ENCODE measurements around the gene TNS4.

Gene TNS4

GRCh38 chr17:40475234-40475908, 26.1 kb downstream of the TNS4 start:
- DNase-seq (ENCODE audit: low read depth in 3 of 3, low spot score in 1 of 3) = no peak

GRCh38 chr17:40474419-40475002, 26.9 kb downstream of the TNS4 start:
- DNase-seq (ENCODE audit: low read depth in 3 of 3, low spot score in 1 of 3) = no peak

DNA sequence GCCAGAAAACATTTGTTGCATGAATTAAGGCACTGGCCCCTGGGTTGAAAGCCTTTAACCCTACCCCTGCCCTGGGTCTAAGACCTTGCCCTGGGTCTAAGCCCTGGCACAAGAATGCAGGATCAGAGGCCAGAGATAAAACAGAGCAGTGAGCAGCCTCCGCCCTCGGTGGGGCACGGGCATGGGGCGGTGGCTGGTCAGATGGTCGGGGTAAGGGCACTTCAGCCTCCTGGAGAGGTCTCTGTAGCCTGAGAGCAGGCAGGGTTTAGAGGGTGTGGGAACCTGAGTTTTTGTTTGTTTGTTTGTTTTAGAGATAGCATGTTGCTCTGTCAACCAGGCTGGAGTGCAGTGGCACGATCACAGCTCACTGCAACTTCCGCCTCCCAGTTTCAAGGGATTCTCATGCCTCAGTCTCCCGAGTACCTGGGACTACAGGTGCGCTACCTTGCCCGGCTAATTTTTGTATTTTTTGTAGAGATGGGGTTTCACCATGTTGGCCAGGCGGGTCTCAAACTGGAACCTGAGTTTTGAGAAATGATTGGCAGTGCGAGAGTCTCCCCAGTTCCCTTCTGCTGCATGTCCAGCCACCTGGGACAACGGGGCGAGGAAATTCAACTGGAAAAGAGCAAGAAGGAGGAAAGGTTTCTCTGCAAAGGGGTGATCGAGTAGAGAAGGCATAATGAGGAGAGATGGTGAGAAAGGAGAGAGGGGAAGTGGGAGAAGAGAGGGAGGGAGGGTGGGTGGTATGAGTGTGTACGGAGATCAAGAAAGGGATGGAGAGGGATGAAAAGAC, 27.7 kb downstream of the TNS4 start:
- DNase-seq (ENCODE audit: low read depth in 3 of 3, low spot score in 1 of 3) = no peak

DNA sequence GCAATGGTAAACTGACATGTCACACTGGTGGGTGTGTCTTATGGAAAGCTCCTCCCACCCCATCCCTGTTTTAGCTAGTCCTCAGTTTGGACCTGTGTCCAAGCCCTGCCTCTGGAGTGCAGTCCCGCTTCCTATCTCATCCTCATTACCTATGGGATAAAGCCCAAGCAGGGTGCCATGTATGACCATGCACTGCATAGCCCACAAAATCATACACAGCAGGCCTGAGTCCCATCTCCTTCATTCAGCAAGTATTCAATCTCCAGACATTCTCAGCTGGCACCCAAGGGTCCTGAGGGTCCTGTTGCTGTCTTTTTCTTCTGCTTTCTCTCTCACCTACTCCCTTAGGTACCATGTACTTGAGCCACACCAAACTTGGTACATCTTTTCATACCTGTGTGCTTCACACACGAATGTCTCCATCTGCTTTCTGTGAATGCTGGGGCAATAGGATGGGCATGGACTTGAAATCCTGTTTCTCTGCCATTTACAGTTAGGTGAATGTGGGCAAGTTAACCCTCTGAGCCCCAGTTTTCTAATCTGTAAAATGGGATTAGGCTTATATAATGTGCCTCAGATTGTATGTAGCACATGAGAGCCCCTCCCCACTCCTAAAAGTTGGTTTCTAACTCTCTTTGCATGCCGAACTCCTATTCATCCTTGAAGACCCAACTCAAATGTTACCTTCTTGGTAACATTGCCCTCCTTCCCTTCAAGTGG, 28.5 kb downstream of the TNS4 start:
- no peak for DNase-seq (ENCODE audit: low read depth in 3 of 3, low spot score in 1 of 3)

DNA sequence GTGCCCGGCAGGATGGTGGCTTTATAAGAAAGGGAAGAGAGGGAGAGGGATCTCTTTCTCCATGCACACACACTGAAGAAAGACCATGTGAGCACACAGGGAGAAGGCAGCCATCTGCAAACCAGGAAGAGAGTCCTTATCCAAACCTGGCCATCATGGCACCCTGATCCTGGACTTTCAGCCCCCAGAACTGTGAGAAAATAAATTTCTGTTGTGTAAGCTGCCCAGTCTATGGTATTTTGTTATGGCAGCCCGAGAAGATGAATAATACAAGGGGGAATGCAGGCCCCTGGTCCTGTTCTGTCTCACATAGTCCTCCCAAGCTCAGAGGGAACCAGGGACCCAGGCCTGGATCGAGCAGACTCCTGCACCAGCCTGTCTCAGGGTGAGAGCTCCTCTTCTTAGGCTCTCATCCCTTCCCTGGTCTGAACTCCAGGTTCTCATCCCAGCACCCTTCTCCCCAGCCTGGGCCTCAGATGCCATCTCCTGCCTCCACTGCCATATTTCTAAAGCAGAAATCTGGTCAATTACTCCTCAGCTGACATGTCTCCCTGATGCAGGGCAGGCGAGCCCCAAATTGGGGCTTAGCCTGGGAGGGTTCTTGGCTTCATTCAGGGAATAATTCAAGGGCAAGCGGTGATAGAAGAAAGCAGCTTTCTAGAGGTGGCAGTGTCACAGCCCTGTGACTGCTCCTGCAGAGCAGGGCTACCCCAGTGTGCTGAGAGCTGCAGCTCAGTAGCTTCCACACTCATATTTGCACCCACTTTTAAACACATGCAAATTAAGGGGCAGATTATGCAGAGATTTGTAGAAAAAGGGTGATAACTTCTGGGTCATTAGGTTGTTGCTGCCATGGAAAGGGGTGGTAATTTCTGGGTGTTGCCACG, 29.3 kb downstream of the TNS4 start:
- no peak for DNase-seq (ENCODE audit: low read depth in 3 of 3, low spot score in 1 of 3)

- no peak for DNase-seq (ENCODE audit: low read depth in 3 of 3, low spot score in 1 of 3)
These were observed 30.2 kb downstream of the TNS4 start for GRCh38 chr17:40470932-40471828.

DNA sequence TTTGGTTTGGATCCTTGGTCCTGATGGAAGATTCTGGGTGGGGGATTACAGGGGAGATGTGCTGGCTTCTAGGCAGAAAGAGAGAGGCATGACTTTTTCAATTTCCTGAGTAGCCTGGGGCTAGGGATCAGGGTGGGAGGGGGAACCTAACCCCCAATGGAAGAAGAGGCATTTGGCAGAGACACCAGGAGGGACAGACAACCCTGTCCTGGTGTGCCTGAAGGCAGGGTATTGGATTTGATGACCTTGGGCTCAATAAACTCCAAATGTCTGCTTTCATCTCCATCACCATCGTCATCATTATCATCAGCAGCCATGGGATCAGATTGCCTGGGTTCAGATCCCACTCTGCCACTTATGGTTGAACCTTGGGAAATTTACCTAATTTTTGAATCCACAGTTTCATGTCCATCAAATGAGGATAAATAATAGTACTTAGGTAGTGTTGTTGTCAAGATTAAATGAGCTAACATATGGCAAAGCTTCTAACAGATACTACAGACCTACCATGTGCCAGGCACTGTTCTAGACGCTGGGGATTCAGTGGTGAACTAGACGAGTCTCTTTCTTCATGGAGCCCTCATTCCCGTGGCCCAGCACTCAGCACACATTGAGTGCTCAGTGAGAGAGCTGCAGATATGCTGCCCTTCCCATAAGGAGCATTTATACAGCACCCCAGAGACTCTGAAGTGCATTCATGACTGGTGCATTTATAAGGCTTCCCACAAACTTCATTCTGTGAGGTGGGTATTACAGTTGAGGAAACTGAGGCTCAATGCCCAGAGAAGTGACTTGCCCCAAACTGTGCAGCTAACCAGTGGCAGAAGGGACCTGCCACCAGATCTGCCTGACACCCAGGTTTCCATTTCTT, 31.4 kb downstream of the TNS4 start:
- DNase-seq (ENCODE audit: low read depth in 3 of 3, low spot score in 1 of 3) = no peak

GRCh38 chr17:40468560-40468959, 32.9 kb downstream of the TNS4 start:
- no peak for DNase-seq (ENCODE audit: low read depth in 3 of 3, low spot score in 1 of 3)

DNA sequence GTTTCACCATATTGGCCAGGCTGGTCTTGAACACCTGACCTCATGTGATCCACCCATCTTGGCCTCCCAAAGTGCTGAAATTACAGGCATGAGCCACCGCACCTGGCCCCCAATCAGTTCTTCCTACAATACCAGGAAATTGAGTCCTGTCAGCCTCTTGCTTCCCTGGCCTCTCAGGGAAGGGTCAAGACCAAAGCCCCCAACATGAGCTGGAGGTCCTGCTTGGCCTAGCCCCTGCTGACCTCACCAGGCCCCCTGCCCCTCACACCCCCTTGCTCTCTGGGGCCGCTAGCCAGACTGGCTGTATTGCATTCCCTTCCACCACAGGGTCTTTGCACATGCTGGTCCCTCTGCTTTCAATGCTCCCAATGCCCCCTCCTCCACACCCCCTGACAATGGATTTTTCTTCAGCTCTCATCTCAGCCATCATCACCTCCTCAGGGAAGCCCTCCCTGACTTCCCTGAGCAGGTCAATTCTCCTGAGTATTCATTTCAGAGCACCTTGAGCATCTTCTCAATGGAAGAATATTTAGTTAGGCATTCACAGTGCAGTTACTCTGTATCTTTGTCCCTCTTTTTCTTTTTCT, 34.0 kb downstream of the TNS4 start:
- DNase-seq (ENCODE audit: low read depth in 3 of 3, low spot score in 1 of 3) = no peak

GRCh38 chr17:40466298-40466971, 35.0 kb downstream of the TNS4 start:
- DNase-seq (ENCODE audit: low read depth in 3 of 3, low spot score in 1 of 3) = no peak

GRCh38 chr17:40464392-40464855, 37.0 kb downstream of the TNS4 start:
- no peak for DNase-seq (ENCODE audit: low read depth in 3 of 3, low spot score in 1 of 3)

GRCh38 chr17:40463122-40463550, 38.3 kb downstream of the TNS4 start:
- no peak for DNase-seq (ENCODE audit: low read depth in 3 of 3, low spot score in 1 of 3)

GRCh38 chr17:40462343-40463121, 38.9 kb downstream of the TNS4 start:
- no peak for DNase-seq (ENCODE audit: low read depth in 3 of 3, low spot score in 1 of 3)

GRCh38 chr17:40461732-40462342, 39.6 kb downstream of the TNS4 start:
- DNase-seq (ENCODE audit: low read depth in 3 of 3, low spot score in 1 of 3) = no peak

DNA sequence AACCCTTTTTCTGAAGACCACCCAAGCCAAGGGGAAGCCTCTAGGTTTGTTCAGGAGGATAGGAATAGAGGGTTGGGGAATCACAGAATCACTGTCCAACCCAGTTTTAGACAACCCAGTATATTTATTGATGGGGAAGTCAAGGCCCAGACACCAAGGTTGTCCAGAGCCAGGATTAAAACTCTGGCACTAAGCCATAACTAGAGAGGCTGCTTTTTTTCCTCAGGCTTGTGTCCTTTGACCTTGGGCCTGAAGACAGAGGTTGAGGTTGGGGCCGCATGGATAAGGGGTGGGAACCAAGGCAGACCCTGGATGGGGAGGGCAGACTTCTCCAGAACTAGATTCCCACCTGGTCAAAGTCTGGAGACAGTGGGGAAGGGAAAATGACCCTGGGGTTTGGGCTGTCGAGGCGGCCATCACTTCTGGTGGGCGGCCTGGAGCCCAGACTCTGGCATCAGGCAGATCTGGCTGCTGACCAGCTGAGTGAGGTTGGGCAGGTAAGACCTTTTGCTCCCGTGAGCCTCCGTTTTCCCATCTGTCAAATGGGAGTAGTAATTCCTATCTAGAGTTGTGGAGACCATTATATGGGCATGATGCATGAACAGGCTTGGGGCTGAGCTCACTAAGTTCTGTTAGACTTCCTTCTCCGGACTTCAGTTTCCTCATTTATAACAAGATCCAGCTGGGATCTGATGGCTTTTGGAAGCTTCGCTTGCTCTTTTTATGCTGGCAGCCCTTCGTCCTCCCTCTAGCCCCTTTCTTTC, 40.3 kb downstream of the TNS4 start:
- no peak for DNase-seq (ENCODE audit: low read depth in 3 of 3, low spot score in 1 of 3)

- DNase-seq (ENCODE audit: low read depth in 3 of 3, low spot score in 1 of 3) = no peak
These were observed 40.8 kb downstream of the TNS4 start for GRCh38 chr17:40460604-40460967.
